ENCODE data around the gene SIGLEC11.

Gene SIGLEC11

GRCh38 chr19:49910179-49910578, 50.8 kb downstream of the SIGLEC11 start:
- Histone ChIP-seq H3K36me3 (ENCODE audit: control insufficient read depth, low read depth, low read length) (peaks cover 50% of the 10 kb centered on the region), H3K4me1 (ENCODE audit: control insufficient read depth, low read depth, low read length) (peaks cover 3% of the 10 kb centered on the region), H3K9ac (ENCODE audit: low read length) (no peak overlapping the region)

GRCh38 chr19:49908480-49909420, 52.2 kb downstream of the SIGLEC11 start:
- Histone ChIP-seq H3K4me1 (ENCODE audit: control insufficient read depth, low read depth, low read length) (peaks cover 3% of the 10 kb centered on the region), H3K27me3 (ENCODE audit: control insufficient read depth, insufficient read depth, low read length) (no peaks in the 10 kb centered on the region), H3K36me3 (ENCODE audit: control insufficient read depth, low read depth, low read length) (peaks cover 42% of the 10 kb centered on the region), H3K4me3 (ENCODE audit: low read length) (no peak overlapping the region), H3K9ac (ENCODE audit: low read length) (no peak overlapping the region), H3K27ac (ENCODE audit: low read length) (no peak overlapping the region), H3K9me3 (ENCODE audit: control insufficient read depth, low read depth, low read length) (no peaks in the 10 kb centered on the region)

More at GRCh38 chr19:49910179-49910578, 50.8 kb downstream of the SIGLEC11 start:
- H3K9me3 ChIP-seq (ENCODE audit: control insufficient read depth, low read depth, low read length) = no peaks in the 10 kb centered on the region
- no peaks in the 10 kb centered on the region for H3K27me3 ChIP-seq (ENCODE audit: control insufficient read depth, insufficient read depth, low read length)
- no peak overlapping the region for H3K27ac ChIP-seq (ENCODE audit: low read length)
- no peak overlapping the region for H3K4me3 ChIP-seq (ENCODE audit: low read length)

GRCh38 chr19:49907745-49908446, 53.1 kb downstream of the SIGLEC11 start:
- Histone ChIP-seq H3K4me1 (ENCODE audit: control insufficient read depth, low read depth, low read length) (peaks cover 3% of the 10 kb centered on the region), H3K27me3 (ENCODE audit: control insufficient read depth, insufficient read depth, low read length) (no peaks in the 10 kb centered on the region), H3K36me3 (ENCODE audit: control insufficient read depth, low read depth, low read length) (peaks cover 35% of the 10 kb centered on the region), H3K27ac (ENCODE audit: low read length) (no peak overlapping the region), H3K9ac (ENCODE audit: low read length) (no peak overlapping the region), H3K9me3 (ENCODE audit: control insufficient read depth, low read depth, low read length) (no peaks in the 10 kb centered on the region), H3K4me3 (ENCODE audit: low read length) (no peak overlapping the region)

DNA sequence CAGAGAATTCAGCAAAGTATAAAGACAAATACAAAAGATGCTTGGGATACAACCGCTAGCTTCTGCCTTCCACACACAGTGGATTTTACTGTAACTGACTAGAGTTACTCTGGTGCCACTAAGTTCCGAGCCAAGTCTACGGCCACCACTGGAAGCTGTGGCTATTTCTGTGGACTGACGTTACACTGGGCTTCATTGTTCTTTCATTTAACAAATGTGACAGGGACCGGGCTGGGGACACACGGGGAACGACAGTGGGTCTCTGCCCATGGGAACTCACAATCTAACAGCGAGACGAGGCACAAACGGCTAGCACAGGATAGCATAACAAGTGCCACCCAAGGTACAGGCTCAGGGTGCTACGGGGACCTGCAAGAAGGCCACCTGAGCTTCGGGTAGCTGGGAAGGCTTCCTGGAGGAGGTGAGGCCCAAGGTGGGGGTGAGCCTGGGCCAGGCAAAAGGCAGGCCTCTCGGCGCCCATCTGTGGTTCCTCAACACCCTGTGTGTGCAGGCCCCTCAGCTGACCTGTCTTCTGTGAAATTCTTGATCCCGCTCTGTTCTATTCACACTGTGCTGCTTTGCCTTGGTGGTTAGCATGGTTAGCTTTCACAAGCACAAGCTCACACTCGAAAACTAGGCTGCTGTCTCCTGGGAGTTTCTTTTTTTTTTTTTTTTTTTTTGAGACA, 54.0 kb downstream of the SIGLEC11 start:
- no peak overlapping the region for H3K4me3 ChIP-seq (ENCODE audit: low read length)
- H3K36me3 ChIP-seq (ENCODE audit: control insufficient read depth, low read depth, low read length) = peaks cover 29% of the 10 kb centered on the region
- no peak overlapping the region for H3K9ac ChIP-seq (ENCODE audit: low read length)
- H3K27ac ChIP-seq (ENCODE audit: low read length) = no peak overlapping the region
- no peaks in the 10 kb centered on the region for H3K27me3 ChIP-seq (ENCODE audit: control insufficient read depth, insufficient read depth, low read length)
- peaks cover 3% of the 10 kb centered on the region for H3K4me1 ChIP-seq (ENCODE audit: control insufficient read depth, low read depth, low read length)
- no peaks in the 10 kb centered on the region for H3K9me3 ChIP-seq (ENCODE audit: control insufficient read depth, low read depth, low read length)

GRCh38 chr19:49904136-49904535, 56.8 kb downstream of the SIGLEC11 start:
- Histone ChIP-seq H3K27ac (ENCODE audit: low read length) (no peak overlapping the region), H3K27me3 (ENCODE audit: control insufficient read depth, insufficient read depth, low read length) (no peaks in the 10 kb centered on the region), H3K4me1 (ENCODE audit: control insufficient read depth, low read depth, low read length) (peaks cover 3% of the 10 kb centered on the region), H3K9ac (ENCODE audit: low read length) (no peak overlapping the region), H3K4me3 (ENCODE audit: low read length) (no peak overlapping the region), H3K36me3 (ENCODE audit: control insufficient read depth, low read depth, low read length) (peaks cover 19% of the 10 kb centered on the region), H3K9me3 (ENCODE audit: control insufficient read depth, low read depth, low read length) (no peaks in the 10 kb centered on the region)
